Endometrium (tissue), 2 donors: ENCODE results near the gene RUNDC3A.
"Not testable (repeated sequence)": the region's sequence is repeated elsewhere in the genome, so short reads cannot be mapped to it uniquely, and the experiment has no call there.

Source experiments
- FAIRE-seq: peaks from 2 replicates; lab custom pipeline; 2012; peaks lifted over from hg19 to GRCh38; lab: Jason Lieb, UNC
- donor health status: control.
- donor health status: control.

Gene RUNDC3A

DNA sequence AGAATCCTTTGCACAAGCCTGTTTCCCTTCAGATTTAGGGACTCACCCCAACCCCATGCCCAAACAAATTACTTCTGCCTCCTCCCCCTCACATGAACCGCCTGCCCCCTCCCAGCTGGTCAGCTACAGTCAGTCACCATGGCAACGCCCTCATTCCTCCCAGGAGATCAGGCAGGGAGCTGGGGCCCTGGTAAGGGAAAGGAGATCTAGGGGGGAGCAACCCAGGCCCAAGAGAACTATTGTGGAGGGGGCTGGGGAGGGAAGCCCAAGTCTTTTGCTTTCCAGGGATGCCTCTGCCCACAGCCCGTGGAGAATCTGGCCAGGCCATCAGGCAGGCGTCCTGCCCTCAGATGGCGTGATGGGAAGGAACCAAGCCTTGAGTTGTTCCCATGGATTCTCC lies 52.4 kb downstream of the RUNDC3A start:
- FAIRE-seq, result no peak

DNA sequence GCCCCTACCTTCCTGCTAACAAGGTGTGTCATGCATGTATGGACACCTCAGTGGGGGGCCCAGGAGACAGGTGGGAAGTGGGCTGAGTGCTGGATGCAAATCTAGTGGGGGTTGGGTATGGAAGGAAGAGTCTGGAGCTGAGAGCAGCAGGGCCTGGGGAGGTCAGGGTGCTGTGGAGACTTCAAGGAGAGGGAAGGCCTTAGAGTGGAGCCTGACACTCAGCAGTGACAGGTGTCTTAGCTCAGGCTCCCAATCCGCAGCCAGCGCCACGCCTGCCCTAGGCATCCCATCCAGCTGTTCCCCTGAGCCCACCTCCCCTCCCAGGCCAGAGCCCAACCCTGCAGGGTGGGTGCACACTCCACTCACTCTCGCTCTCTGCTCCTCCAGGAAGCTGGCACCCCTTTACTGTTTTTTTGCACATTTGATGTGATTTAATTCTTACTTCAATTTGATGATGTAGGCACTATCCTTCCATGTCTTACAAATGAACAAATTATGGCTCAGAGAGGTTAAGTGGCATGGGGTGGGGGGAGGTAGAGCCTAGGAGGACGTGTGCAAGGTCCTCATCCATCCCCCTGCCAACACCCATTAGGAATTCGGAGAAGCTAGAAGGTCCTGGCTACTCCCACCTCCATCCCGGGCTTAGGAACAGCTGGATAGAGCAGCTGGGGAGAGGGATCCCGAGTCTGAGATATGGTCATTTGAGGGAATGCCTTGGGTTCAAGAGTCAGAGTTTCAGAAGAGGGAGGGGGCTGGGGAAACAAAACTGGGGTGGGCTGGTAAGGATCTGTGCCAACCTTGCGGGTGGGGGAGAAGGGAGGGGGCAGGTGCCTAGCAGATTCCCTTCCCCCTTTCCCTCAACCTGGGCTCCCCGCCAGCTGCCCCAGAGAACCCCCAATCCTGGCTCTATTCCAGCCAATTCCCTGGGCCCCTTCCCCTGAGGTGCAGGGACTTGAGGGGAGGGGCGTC lies 53.2 kb downstream of the RUNDC3A start:
- no peak for FAIRE-seq

DNA sequence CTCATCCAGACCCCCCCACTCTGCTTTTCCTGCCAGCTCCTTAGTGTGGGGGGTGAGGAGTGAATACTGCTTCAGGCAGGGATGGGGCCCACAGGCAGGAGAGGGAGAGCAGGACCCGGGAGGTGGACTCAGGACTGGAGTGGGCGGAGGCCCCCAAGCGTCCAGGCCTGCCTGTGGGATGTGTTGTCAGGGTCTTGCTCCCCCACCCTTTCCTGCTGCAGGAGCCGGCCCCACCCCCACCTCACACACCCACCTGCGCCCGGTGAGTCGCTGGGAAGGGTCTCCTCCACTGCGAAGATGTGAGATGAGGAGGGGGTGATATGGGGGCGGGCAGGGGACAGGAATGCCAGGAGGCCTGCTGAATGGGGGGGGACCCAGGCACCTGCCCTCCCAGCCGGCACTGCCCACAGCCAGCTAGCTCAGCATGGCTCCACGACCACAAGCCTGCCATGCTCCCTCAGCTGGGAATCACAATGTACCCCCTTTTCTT lies 54.1 kb downstream of the RUNDC3A start:
- FAIRE-seq, result no peak

DNA sequence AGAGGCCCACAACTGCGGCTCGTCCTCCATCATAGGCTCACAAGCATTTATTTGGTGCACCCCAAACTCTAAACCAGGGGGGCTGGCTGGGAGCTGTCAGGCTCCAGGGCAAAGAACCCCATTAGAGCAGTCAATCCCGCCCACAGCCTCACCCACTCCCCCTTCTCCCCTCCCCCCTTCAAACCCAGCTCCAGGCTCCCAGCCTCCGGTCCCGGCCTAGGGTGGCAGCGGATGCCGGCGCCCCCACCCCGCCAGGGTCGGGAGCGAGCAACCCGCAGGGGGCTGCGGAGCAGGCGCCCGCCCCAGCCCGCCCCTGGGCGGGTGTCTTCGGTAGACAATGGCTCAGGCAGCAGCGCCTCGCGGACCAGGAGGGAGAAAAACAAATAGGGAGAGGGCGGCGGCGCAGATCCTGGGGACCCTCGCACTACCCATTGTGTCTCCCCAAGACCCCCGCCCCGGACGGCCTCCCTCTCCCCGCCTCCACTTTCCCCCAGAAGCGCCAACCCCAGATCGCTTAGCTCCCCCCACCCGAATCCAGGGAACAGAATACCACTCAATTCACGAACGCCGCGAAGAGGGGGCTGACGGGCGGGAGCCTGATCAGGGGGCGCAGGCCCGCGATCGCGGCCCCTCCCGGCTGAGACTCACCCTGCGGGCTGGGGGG lies 54.7 kb downstream of the RUNDC3A start:
- FAIRE-seq, result no peak

DNA sequence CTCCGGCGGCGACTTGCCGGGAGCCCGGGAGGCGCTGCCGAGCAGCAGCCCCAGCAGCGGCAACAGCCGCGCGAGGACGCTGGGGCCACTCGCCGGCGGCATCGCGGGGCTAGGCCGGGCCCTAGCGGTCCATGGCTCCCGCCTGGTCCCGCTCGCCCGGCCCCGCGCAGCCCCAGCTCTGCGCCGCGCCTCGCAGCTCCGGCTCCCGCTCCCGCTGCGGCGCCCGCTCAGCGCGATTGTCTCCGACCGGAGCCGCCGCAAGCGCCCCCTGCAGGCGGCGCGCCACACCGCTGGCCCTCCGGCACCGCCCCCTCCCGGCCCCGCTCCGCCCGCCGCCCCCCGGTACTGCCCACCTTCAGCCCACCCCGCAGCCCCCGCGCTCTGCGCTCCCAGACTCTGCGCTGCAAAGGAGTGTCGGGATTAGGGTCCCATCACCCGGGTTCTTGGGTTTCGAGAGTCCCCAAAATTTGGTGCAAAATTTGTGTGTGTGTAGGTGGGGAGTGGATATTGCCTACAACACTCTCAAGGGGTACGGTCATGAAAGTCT lies 55.3 kb downstream of the RUNDC3A start, which contains the start of gene FAM171A2:
FAM171A2 (minus strand) TSS at position 241 of the 547 bp plus-strand sequence; CDS start at position 102, 139 bp downstream.
- no peak for FAIRE-seq

DNA sequence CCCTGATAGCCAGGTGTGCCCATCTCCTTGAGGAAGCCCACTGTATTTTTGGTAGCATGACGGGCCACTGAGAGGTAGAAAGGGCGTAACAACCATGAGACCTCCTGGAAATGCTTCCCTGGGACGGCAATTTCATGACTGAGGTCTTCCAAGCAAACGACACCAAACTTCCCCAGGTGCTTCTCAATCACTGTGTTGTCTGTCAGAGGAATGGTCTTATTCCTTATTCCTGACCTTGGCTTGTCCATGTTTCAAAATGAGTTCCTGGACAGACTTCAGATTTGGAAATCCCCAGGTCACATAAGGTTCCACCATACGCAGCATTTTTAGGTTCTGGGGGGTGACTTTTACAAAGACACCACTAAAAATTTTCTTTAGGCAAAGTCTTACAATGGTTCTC lies 56.6 kb downstream of the RUNDC3A start:
- not testable (repeated sequence) for FAIRE-seq

DNA sequence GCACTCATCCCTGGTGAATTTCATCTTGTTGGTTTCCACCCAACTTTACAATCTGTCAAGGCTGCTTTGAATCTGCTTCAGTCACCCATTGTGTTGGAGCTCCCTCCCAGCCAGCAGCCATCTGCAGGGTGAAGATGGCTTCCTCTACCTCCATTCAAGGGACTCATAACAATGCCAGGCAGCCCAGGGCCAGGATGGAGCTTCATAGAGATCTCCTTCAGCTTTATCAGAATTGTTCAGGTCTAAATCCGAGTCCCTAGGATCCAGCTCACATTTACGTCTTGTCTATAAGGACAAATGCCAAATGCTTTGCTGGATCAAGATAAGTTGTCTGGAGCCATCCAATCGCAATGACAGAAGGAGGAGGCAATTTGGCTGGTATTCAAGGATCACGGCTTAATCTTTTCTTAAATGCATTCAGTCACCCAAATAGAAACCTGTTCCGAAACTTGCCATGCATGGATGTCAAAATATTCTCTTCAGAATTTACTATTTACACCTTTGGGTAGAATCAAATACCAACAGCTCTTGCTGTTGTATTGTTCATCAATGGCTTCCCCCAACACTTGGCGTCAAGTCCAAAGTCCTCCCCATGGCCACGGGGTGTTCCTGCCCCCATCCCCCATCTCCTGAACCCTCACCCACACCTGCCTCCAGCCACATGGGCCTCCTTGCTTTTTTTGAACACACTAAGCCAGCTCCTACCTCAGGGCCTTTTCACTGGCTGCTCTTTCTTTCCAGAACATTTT lies 59.0 kb downstream of the RUNDC3A start:
- no peak for FAIRE-seq
